Upper lobe of right lung (tissue), 1 donor: ENCODE measurements around the gene BTNL2. TPM values are rescaled to one million over a fixed set of nuclear protein-coding genes. Genes with fewer than 3 reads are reported as not detected.

Experiments used
- ATAC-seq: fragments of 200-7000 bp; cut with Tn5 transposase; one replicate; pipeline ENCODE4 v1.9.1; 2020; ENCODE audit warnings: mild to moderate bottlenecking, moderate library complexity
- DNase-seq: peaks from one replicate; pipeline ENCODE4 v3.0.0-alpha.2; 2020
- H3K27ac ChIP-seq: fragments of 200-600 bp; one replicate; pipeline ENCODE4 v1.8.0; 2022
- H3K27me3 ChIP-seq: fragments of 200-600 bp; one replicate; pipeline ENCODE4 v1.8.0; 2022; ENCODE audit warnings: mild to moderate bottlenecking
- H3K36me3 ChIP-seq: fragments of 200-600 bp; one replicate; pipeline ENCODE4 v1.8.0; 2022
- H3K4me1 ChIP-seq: fragments of 200-600 bp; one replicate; pipeline ENCODE4 v1.8.0; 2022
- H3K4me3 ChIP-seq: fragments of 200-600 bp; one replicate; pipeline ENCODE4 v1.8.0; 2022; ENCODE audit warnings: mild to moderate bottlenecking
- H3K9me3 ChIP-seq: fragments of 200-600 bp; one replicate; pipeline ENCODE4 v1.8.0; 2022
- CTCF ChIP-seq: fragments of 200-600 bp; IDR thresholded peaks from one replicate; pipeline ENCODE4 v1.8.0; 2022; ENCODE audit warnings: antibody characterized with exemption
- intact Hi-C: fragments of 100-400 bp; cut with DNase I; formaldehyde crosslinking; loops from one replicate; pipeline ENCODE4 v1.11.0; 2022
- total RNA-seq: library from RNA; stranded (reverse); fragmentation: NEBNext Ultra II Directional; extraction: Animal tissue kit (Norgen Biotek cat#: 25700); gene quantifications from one replicate; pipeline ENCODE4 v1.2.1, GENCODE V29; 2021
- donor health status: DM: no; HTN: yes; CAD: no; lungs with severe emphysema.

Gene BTNL2
- total RNA-seq, 1 donor from 2014 or later = not detected

- TF ChIP-seq CTCF = no peak
- Histone ChIP-seq H3K4me1 (no peaks in the 10 kb centered on the region), H3K27ac (no peak overlapping the region), H3K4me3 (no peak overlapping the region), H3K36me3 (no peaks in the 10 kb centered on the region), H3K9me3 (no peaks in the 10 kb centered on the region), H3K27me3 (peaks cover 43% of the 10 kb centered on the region)
- ATAC-seq (no peak), DNase-seq (no peak)
- intact Hi-C loops = no loop called here
Observed at GRCh38 chr6:32402812-32403211, 4.2 kb downstream of the BTNL2 start.

- TF ChIP-seq CTCF = no peak
- intact Hi-C loops = no loop called here
- Histone ChIP-seq H3K27me3 (peaks cover 35% of the 10 kb centered on the region), H3K36me3 (no peaks in the 10 kb centered on the region), H3K4me3 (no peak overlapping the region), H3K27ac (no peak overlapping the region), H3K9me3 (no peaks in the 10 kb centered on the region), H3K4me1 (no peaks in the 10 kb centered on the region)
- no peak for DNase-seq
- ATAC-seq = no peak
Observed at GRCh38 chr6:32401284-32401963, 5.6 kb downstream of the BTNL2 start.

- H3K4me1 ChIP-seq = no peaks in the 10 kb centered on the region
- no peak for ATAC-seq
- no peak overlapping the region for H3K4me3 ChIP-seq
- no peak overlapping the region for H3K27ac ChIP-seq
- TF ChIP-seq CTCF = no peak
- intact Hi-C loops = no loop called here
- DNase-seq = no peak
- peaks cover 7% of the 10 kb centered on the region for H3K27me3 ChIP-seq
- no peaks in the 10 kb centered on the region for H3K36me3 ChIP-seq
- no peaks in the 10 kb centered on the region for H3K9me3 ChIP-seq
Observed at GRCh38 chr6:32397252-32397920, 9.6 kb downstream of the BTNL2 start.

- no peak for DNase-seq
- intact Hi-C loops = no loop called here
- H3K27me3 ChIP-seq = peaks cover 7% of the 10 kb centered on the region
- H3K36me3 ChIP-seq = no peaks in the 10 kb centered on the region
- no peaks in the 10 kb centered on the region for H3K4me1 ChIP-seq
- no peak overlapping the region for H3K27ac ChIP-seq
- no peak for ATAC-seq
- no peak overlapping the region for H3K4me3 ChIP-seq
- no peak for TF ChIP-seq CTCF
- H3K9me3 ChIP-seq = no peaks in the 10 kb centered on the region
Observed at GRCh38 chr6:32396028-32396427, 11.0 kb downstream of the BTNL2 start.

- DNase-seq = no peak
- no peaks in the 10 kb centered on the region for H3K4me1 ChIP-seq
- no peak for TF ChIP-seq CTCF
- ATAC-seq = peak; percentile 56
- H3K27me3 ChIP-seq = peaks cover 7% of the 10 kb centered on the region
- no peak overlapping the region for H3K4me3 ChIP-seq
- peak overlapping the region; percentile 3 for H3K27ac ChIP-seq
- H3K9me3 ChIP-seq = no peaks in the 10 kb centered on the region
- intact Hi-C loops = no loop called here
- no peaks in the 10 kb centered on the region for H3K36me3 ChIP-seq
Observed at GRCh38 chr6:32393665-32394420, 13.1 kb downstream of the BTNL2 start.
